Measurements from ENCODE around the gene HSPD1. TPM values are rescaled to one million over a fixed set of nuclear protein-coding genes. Genes with fewer than 3 reads are reported as not detected.

HSPD1 gene
- total RNA-seq, 4 donors from 2014 or later = 74.7 to 104 (median 88.9) TPM

GRCh38 chr2:197506658-197507057 is 7.0 kb upstream of the HSPD1 start:
- intact Hi-C loops (cut with DNase I; ENCODE audit: low total_unique reads) = no loop called here
- no peak for DNase-seq (ENCODE audit: low spot score in 2 of 2)
- no peak overlapping the region for H3K4me3 ChIP-seq (ENCODE audit: low read depth, poor library complexity, severe bottlenecking)
- TF ChIP-seq POLR2A (IDR thresholded peaks at IDR 0.05) (no peak), CTCF (IDR thresholded peaks at IDR 0.05) (no peak)
- 94 to 97% methylated on average over 5 of the region's 5 CpGs for WGBS, 2 donors

GRCh38 chr2:197504512-197504911 is 4.9 kb upstream of the HSPD1 start:
- 90 to 93% methylated on average over 6 of the region's 6 CpGs for WGBS, 2 donors
- intact Hi-C loops (cut with DNase I; ENCODE audit: low total_unique reads) = no loop called here
- H3K4me3 ChIP-seq (ENCODE audit: low read depth, poor library complexity, severe bottlenecking) = no peak overlapping the region
- TF ChIP-seq CTCF (IDR thresholded peaks at IDR 0.05) (no peak), POLR2A (IDR thresholded peaks at IDR 0.05) (no peak)
- no peak for DNase-seq (ENCODE audit: low spot score in 2 of 2)

GRCh38 chr2:197504000-197504399 is 4.4 kb upstream of the HSPD1 start:
- WGBS, 2 donors = 96 to 100% methylated on average over 2 of the region's 2 CpGs
- intact Hi-C loops (cut with DNase I; ENCODE audit: low total_unique reads) = no loop called here

GRCh38 chr2:197502685-197503084 is 3.0 kb upstream of the HSPD1 start:
- intact Hi-C loops (cut with DNase I; ENCODE audit: low total_unique reads) = no loop called here
- DNase-seq (ENCODE audit: low spot score in 2 of 2) = no peak
- WGBS, 2 donors = 73 to 76% methylated on average over 4 of the region's 4 CpGs

More at GRCh38 chr2:197504000-197504399, 4.4 kb upstream of the HSPD1 start:
- no peak for TF ChIP-seq CTCF (IDR thresholded peaks at IDR 0.05)
- no peak for TF ChIP-seq POLR2A (IDR thresholded peaks at IDR 0.05)
- DNase-seq (ENCODE audit: low spot score in 2 of 2) = no peak
- no peak overlapping the region for H3K4me3 ChIP-seq (ENCODE audit: low read depth, poor library complexity, severe bottlenecking)

GRCh38 chr2:197502201-197502600 is 2.6 kb upstream of the HSPD1 start:
- DNase-seq (ENCODE audit: low spot score in 2 of 2) = no peak
- intact Hi-C loops (cut with DNase I; ENCODE audit: low total_unique reads) = no loop called here
- 41 to 49% methylated on average over 4 of the region's 4 CpGs for WGBS, 2 donors
- no peak overlapping the region for H3K4me3 ChIP-seq (ENCODE audit: low read depth, poor library complexity, severe bottlenecking)
- TF ChIP-seq POLR2A (IDR thresholded peaks at IDR 0.05) (no peak), CTCF (IDR thresholded peaks at IDR 0.05) (no peak)

More at GRCh38 chr2:197502685-197503084, 3.0 kb upstream of the HSPD1 start:
- H3K4me3 ChIP-seq (ENCODE audit: low read depth, poor library complexity, severe bottlenecking) = no peak overlapping the region
- no peak for TF ChIP-seq CTCF (IDR thresholded peaks at IDR 0.05)

GRCh38 chr2:197500503-197501131 is 977 bp upstream of the HSPD1 start:
- intact Hi-C loops (cut with DNase I; ENCODE audit: low total_unique reads) = no loop called here
- no peak for DNase-seq (ENCODE audit: low spot score in 2 of 2)
- H3K4me3 ChIP-seq (ENCODE audit: low read depth, poor library complexity, severe bottlenecking) = peak overlapping the region; percentile 81
- TF ChIP-seq CTCF (IDR thresholded peaks at IDR 0.05) = no peak
- no peak for TF ChIP-seq POLR2A (IDR thresholded peaks at IDR 0.05)
- 0% methylated on average over 28 to 29 of the region's 30 CpGs for WGBS, 2 donors
